CD4-positive, alpha-beta T cell treated with Interleukin-2 at 100 ng/mL for 4 hours (primary cell): ENCODE data around the gene STX2.
"Not testable (repeated sequence)": the region's sequence is repeated elsewhere in the genome, so short reads cannot be mapped to it uniquely, and the experiment has no call there.

ENCODE experiments used
- DNase-seq: peaks from one replicate; pipeline ENCODE4 v3.0.0-alpha.2; 2020; ENCODE audit warnings: low spot score

The STX2 gene

DNA sequence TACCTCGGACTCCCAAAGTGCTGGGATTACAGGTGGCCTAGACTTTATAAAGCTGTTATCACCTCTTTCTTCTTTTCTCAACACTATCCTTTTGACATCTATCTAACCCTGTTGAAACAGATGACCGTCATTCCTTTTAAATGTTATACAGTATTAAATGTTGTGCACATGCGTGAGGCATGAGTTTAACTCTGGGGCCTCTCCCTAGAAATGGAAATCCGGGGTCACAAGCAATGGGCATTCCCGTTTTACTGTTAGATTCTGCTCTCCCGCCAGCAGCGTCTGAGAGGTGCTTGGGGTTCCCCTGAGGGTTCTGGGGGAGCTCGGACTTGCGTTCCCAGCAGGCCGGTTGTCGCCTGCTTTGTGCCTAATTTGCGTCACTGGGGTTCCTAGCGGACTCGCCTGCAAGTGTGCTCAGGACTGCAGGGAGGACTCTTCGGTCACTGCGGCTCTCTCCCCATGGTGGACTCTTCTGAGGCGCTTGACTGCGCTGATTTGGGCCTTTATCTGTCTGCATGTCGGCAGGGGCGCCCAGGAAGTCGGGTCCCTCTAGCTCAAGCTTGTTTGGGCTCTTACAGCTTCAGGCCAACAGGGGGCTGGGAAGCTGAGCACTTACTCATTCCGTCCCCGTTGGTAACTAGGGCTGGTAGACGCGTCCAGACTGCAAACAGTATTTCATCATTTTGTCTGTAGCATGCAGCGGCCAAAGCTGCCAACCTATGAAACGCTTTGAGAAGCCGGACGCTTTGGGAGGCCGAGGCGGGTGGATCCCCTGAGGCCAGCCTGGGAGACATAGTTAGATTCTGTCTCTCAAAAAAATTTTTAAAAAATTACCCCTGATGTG lies 31.6 kb upstream of the STX2 start:
- peak; percentile 77 for DNase-seq

DNA sequence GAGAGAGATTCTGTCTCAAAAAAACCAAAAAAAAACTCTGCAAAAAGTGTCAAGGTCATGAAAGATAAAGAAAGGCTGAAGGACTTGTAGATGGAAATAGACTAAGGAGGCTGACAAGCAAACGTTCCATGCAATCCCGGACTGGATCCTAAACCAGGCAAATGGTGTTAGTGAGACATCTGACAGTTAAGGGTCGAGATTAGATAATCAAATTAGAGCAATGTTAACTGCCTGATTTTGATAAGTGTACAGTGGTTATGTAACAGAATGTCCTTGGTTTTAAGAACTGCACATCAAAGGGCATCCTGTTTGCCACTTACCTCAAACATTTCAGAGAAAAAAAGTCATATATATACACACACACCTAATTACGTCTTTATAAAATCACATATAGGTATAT lies 29.4 kb upstream of the STX2 start:
- peak; percentile 51 for DNase-seq

DNA sequence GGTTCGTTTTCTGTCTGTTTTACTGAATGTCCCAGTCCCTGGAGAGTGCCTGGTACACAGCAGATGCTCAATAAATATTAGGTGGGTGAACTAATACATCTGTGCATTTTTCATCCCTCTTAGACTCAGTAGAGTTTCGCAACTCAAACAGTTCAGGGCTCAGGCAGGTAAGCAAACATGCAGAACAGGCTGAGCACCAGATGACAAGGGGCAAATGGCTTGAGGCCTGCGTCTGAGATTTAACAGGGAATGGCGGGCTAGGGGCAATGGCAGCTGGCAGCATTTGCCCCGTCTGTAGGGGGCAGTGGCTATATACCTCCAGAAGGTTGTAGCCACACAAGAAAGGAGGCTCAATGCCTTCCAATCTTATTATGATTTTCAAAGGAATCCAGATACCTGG lies 24.2 kb upstream of the STX2 start:
- no peak for DNase-seq

DNA sequence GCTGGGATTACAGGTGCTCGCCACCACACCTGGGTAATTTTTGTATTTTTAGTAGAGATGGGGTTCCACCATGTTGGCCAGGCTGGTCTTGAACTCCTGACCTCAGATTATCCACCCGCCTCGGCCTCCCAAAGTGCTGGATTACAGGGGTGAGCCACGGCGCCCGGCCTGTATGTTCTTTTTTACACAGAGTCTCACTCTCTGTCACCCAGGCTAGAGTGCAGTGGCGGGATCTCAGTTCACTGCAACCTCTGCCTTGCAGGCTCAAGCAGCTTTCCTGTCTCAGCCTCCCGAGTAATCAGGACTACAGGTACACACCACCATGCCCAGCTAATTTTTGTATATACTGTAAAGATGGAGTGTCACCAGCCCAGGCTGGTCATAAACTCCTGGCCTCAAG lies 23.7 kb upstream of the STX2 start:
- not testable (repeated sequence) for DNase-seq

DNA sequence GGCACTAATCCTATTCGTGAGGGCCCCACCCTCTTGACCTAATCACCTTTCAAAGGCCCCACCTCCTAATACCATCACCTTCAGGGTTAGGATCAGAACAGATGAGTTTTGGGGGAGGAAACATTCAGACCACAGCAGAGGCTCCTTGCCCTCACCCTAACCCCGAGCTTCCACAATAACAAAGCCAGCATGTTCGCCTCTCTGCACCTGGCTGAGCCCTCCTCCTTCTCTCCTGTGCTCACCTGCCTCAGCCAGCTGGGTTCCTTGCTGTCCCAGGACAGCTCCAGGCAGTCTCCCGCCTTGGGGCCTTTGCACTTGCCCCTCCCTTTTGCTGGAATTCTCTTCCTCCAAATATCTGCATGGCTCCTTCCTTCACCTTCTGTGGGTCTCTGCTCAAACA lies 23.1 kb upstream of the STX2 start:
- DNase-seq, result no peak

DNA sequence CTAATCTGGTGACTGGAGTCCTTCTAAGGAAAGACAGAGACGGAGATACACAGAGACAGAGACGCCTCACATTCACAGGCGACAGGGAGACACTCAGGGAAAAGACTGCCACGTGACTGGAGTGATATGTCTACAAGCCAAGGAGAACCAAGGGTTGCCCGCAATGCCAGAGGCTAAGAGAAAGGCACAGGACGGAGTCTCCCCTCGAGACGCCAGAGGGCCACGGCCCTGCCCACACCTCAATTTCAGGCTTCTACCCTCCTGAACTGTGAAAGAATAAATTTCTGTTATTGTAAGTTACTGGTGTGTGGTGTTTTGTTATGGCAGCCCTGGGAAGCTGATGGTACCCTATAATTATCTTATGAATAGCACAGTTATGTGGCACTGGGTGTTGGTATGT lies 21.3 kb upstream of the STX2 start:
- no peak for DNase-seq

DNA sequence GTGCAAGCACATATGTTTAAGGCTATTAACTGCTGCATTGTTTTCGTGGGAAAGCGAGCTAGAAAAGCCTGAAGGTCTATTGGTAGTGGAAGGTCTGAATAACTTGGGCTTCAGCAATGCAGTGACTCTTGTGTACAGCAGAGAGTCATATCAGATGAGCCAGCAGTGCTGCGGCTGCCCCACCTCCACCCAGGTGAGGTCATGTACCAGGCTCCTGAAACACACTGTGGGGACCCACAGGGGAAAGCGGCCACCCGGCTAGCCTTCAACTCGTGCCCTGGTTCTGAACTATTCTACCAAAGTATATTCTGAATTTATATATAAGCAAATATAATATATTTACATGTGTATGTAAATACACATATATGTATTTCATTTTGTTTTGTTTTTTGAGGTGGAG lies 20.1 kb upstream of the STX2 start:
- DNase-seq, result no peak

DNA sequence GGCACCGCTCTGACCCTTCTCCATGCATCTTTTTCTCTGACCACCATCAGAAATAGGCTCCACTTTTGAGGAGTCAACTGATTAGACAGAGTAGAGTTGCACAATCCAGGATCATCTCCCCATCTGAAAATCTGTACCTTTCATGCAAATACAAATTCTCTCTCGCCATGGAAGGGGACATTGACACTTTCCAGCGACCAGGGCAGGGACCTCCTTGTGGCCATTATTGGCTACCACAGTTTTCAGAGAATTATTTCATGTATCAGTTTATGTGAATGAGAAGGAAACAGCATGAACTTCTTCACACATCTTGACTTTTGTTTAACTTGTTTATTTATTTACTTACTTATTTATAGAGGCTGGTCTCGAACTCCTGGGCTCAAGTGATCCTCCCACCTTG lies 19.0 kb upstream of the STX2 start:
- no peak for DNase-seq

DNA sequence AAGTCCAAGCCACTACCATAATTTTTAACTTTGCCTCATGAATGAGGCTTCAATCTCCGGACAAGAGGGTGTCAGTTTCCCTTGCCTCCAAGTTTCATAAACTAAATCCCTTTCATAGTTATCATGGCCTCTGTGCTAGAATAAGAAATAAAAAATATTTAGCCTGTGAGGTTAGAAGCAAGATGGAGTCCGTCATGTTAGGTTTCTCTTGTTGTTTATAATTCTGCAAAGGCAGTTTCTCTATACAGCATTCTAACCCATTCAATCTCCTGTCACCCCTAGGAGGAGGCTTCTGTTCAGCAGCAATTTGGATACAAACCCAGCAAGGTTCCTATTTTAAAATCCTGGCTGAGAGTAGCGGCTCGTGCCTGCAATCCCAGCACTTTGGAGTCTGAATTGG lies 17.0 kb upstream of the STX2 start:
- no peak for DNase-seq

DNA sequence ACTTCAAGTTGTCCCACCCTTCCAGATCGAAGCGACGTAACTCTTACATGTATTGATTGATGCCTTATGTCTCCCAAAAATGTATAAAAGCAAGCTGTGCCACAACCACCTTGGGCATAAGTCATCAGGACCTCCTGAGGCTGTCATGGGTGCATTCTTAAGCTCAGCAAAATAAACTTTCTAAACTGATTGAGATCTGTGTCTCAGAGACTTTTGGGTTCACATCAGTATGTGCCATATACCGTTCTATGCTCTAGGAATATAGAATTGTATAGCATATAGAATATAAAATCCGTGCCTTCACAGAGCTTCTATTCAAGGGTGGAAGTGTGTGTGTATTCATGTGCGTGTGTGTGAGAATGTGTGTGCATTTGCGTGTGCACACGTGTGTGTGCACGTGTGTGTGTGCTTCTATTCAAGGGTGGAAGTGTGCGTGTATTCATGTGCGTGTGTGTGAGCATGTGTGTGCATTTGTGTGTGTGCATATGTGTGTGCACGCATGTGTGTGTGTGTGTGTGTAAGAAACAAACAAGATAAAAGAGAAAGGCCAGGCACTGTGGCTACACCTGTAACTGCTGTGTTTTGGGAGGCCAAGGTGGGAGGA lies 11.5 kb upstream of the STX2 start:
- DNase-seq, result no peak

DNA sequence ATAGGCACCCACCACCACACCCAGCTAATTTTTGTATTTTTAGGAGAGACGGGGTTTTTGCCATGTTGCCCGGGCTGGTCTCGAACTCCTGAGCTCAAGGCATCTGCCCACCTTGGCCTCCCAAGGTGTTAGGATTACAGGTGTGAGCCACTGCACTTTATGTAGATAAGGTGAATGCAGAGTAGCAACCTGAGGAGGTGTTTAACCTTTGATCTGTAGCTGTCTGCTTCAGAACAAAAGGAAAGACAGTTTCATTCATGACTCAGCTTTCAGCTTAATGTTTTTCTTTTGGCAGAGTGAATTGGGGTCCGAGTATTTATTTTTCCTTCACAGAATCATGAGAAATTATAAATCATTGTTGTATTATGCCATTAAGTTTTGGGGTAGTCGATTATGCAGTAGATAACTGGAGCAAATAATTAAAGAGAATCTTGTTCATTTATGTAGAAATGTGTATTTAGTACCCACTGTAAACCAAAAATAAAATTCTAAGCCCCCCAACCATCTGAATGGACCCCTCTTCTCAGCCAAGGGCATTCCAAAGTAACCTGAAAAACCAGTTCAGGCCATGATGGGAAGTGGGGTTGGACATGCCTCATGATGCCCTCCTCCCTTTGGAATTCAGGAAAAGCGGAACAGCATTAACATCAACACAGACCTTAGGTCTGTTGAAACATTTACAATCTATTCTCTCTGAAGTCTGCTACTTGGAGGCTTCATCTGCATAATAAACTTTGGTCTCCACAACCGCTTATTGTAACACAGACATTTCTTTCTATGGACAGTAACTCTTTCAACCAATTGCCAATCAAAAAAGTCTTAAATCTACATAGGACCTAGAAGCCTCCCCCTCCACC lies 10.7 kb upstream of the STX2 start:
- no peak for DNase-seq

DNA sequence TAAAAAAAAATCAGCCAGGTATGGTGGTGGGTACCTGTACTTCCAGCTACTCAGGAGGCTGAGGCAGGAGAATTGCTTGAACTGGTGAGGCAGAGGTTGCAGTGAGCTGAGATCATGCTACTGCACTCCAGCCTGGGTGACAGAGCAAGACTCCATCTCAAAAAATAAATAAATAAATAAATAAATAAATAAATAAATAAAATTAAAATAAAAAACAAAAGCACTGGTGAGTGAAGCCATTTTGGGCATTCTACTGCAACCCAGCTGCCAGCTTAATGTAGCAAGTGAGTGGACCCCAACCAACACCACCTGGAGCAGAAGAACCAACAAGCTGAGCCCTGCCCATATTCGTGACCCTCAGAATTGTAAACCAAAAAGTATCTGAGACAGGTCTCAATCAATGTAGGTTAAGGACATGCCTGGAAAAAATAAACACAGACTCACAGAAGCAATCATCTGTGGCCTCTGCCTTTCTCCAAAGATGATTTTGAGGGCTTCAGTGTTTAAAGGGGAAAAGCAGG lies 9.8 kb upstream of the STX2 start:
- DNase-seq, result not testable (repeated sequence)

DNA sequence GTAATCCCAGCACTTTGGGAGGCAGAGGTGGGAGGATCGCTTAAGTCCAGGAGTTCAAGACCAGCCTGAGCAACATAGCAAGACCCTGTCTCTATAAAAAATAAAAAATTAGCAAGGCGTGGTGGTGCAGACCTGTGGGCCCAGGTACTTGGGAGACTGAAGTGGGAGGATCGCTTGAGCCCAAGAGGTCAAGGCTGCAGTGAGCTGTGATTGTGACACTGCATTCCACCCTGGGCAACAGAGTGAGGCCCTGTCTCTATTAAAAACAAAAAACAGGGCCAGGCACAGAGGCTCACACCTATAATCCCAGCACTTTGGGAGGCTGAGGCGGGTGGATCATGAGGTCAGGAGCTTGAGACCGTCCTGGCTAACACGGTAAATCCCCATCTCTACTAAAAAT lies 9.1 kb upstream of the STX2 start:
- not testable (repeated sequence) for DNase-seq

DNA sequence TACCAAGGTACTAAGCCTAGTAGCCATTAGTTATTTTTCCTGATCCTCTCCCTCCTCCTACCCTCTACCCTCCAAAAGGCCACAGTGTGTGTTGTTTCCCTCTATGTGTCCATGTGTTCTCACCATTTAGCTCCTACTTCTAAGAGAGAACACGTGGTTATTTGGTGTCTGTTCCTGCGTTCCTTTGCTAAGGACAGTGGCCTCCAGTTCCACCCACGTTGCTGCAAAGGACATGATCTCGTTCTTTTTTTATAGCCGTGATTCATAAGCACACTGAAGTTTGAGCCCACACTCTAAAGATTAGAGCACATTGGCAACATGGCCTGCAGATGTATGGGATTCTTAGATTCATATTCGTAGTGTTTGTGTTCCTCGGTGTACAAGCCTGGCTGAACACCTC lies 8.1 kb upstream of the STX2 start:
- no peak for DNase-seq

DNA sequence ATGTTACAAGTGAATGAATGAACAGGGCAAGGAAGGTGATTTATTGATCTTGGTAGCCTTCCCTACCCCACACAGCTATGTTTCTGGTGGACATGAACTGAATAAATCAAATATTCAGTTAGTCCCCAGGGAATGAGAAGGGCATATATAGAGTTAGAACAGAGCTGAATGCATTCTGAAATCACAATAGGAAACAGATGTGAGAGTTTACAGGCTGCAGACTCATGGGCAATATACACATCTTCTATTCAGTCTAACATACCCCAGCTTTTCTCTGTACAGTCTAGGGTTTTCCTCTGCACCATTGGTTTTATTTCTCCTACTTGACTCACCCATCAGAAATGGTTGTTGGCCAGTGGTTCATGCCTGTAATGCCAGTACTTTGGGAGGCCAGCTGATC lies 7.3 kb upstream of the STX2 start:
- no peak for DNase-seq

DNA sequence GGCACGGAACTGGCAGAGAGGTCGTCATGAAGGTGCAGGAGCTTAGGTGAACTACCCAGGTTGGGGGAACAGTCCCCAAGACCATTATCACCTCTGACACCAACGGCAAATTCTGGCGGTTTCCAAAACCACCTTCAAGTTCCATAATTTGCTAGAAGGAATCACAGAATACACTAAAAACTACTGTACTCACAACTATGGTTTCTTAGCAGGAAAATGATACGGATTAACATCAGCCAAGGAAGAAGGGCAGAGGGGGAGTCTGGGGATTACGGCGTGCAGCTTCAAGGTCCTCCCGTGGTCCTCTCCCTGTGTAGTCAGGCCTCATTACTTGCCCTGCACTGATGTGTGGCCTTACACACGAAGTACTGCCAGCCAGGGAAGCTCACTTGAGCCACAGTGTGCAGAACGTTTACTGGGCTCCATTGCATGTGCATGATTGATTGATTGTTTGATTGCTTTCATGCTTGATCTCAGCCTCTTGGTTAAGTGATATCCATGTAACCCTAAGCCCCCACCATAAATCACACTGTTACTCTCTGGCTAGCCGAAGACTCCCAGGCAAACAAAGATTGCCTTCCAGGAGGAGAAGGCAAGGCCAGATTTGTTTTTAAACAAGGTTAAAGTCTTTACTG lies 837 bp upstream of the STX2 start:
- DNase-seq, result no peak

DNA sequence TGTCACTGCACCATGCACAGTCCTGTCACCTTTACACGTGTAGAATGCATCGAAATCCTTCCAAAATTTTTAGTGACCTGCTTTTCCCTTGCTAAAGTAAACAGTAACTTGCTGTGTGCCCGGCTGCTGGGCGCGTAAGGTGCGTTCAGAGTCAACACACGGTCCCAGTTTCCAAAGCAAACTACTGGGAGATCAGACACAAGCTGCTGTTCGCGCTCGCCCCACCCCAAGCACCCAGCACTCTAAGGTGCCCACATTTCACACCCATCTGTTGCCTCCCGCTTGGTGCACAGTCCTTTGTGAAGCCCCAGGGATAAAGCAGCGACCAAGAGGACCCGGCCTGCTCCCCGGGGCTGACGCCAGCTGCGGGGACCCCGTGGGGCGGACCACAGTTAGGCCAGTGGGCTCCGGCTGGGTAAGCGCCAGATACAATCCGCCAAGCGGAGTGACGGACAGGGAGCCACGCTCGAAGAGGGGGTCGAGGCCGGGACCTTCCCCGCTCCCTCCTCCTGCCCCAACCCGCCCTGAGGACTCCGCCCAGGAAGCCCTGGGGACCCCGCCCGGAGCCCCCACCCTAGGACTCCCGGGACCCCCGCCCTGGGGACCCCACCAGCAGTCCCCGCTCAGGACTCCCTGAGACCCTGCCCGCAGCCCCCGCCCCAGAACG lies 633 bp downstream of the STX2 start:
- DNase-seq, result peak; percentile 17

DNA sequence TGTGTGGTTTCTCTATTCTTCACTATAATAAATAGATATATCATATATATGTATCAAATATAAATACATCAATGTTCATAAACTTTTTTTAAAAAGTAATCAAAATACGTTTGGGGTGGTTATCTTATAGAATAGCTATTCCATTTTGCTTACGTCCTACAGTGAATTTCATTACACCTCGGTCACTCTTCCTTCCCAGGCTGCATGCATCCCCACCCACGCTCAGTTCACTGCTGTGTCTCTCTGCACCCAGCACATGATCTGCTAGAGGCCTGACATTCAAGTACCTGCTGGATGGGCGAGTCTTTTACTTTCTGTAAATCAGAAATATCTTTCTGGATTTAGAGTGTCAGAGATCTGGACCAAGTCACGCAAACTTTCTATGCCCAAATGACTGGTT lies 3.6 kb downstream of the STX2 start:
- no peak for DNase-seq

DNA sequence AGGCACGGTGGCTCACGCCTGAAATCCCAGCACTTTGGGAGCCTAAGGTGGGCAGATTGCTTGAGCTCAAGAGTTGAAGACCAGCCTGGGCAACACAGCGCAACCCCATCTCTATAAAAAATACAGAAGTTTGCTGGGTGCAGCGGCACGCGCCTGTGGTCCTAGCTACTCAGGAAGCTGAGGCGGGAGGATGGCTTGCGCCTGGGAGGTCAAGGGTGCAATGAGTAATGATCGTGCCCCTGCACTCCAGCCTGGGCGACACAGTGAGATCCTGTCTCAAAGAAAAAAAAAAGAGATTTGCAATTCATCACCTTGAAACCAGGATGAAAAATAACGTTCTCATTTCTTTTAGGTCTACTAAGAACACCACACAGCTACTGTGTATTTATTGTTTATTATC lies 4.0 kb downstream of the STX2 start:
- DNase-seq, result no peak

DNA sequence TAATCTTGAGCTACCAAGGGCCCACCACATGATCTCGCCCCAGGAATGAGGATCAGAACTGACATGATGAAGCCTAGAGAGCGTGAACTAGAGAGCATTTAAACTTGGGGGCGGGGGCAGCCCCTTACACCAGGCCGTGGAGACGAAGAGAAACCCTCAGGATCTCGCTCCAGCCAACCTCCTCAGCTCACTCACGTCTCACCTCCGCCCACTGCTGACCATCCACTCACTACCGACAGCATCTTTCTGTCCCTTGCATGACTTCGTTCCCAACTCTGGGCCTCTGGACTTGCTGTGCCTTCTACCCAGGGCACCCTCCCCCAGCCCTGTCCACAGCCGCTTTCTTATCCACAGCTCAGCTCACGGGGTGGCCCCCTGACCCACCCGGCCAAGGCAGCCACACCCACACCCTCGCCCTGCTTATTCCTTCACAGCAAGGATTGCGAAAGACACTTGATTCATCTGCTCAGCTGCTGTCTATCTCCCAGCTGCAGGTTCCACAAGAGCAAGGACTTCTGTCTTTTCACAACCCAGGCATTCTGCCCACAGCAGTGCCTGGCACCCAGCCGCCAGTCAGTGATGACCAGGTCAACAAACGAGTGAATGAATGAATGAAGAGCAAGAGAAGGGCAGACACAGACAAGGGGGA lies 6.4 kb downstream of the STX2 start:
- DNase-seq, result no peak

DNA sequence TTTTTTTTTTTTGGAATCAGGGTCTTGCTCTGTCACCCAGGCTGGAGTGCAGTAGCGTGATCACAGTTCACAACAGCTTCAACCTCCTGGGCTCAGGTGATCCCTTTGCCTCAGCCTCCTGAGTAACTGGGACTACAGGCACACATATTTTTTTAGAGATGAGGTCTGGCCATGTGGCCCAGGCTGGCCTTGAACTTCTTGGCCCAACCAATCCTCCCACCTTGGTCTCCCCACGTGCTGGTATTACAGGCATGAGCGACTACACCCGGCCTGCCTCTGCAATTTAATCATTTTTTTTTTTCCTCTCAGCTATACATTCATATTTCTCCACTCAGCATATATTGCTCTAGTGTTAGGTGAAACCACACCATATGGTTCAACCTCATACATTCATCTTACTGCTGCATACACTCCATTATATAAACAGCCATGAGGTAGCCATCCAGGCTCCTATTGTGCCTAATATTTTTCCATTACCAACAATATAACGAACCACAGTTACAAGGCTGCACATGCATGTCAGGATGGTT lies 7.1 kb downstream of the STX2 start:
- DNase-seq, result no peak
